Gastrocnemius medialis (tissue), 4 donors: ENCODE results near the gene SLC7A8. TPM values are rescaled to one million over a fixed set of nuclear protein-coding genes. Genes with fewer than 3 reads are reported as not detected.

ENCODE experiments used
- ATAC-seq, 2 donors: fragments of 150-250 bp; one replicate each; pipeline ENCODE4 v1.9.1; 2016
- DNase-seq, 2 donors: peaks; one replicate each; pipeline ENCODE4 v3.0.0-alpha.2; 2019
- H3K27ac ChIP-seq, 4 donors: fragments of 200-600 bp; sonication (generic); 1 replicate in 1 of 4; 2 replicates in 3 of 4; pipeline ENCODE4 v1.5.1; 2016 to 2018; ENCODE audit warnings: mild to moderate bottlenecking in 2 of 4, moderate library complexity in 1 of 4
- H3K27me3 ChIP-seq, 3 donors: fragments of 200-600 bp; sonication (generic) in 2 of 3; 1 replicate in 1 of 3; 2 replicates in 2 of 3; pipeline versions ENCODE4 v1.5.1 to v1.6.0; 2016 to 2019; ENCODE audit warnings: mild to moderate bottlenecking in 1 of 3, moderate library complexity in 1 of 3
- H3K36me3 ChIP-seq, 2 donors: fragments of 200-600 bp; sonication (generic) in 1 of 2; one replicate each; pipeline ENCODE4 v1.5.1; 2017 to 2018
- H3K4me1 ChIP-seq, 2 donors: fragments of 200-600 bp; sonication (generic) in 1 of 2; one replicate each; pipeline ENCODE4 v1.5.1; 2016 to 2017; ENCODE audit warnings: mild to moderate bottlenecking in 2 of 2
- H3K4me3 ChIP-seq, 4 donors: fragments of 200-600 bp; sonication (generic) in 3 of 4; 1 replicate in 1 of 4; 2 replicates in 3 of 4; pipeline ENCODE4 v1.5.1; 2016 to 2019; ENCODE audit warnings: mild to moderate bottlenecking in 2 of 4
- H3K9me3 ChIP-seq, 3 donors: fragments of 200-600 bp; sonication (generic) in 2 of 3; 1 replicate in 1 of 3; 2 replicates in 2 of 3; pipeline ENCODE4 v1.5.1; 2016 to 2019
- POLR2A ChIP-seq, 2 donors: fragments of 450-650 bp; IDR thresholded peaks; one replicate each; pipeline ENCODE4 v1.6.1; 2017; ENCODE audit warnings: antibody characterized with exemption in 2 of 2, mild to moderate bottlenecking in 2 of 2, moderate library complexity in 2 of 2
- in situ Hi-C, 4 donors: fragments of 200-750 bp; cut with MboI; loops; one replicate each; pipeline versions ENCODE4 v1.15.0 to v1.8.0; 2017; ENCODE audit warnings: low sequenced_read_pairs in 4 of 4
- intact Hi-C: fragments of 100-400 bp; cut with DNase I; formaldehyde crosslinking; loops from one replicate; pipeline ENCODE4 v1.15.1; 2023; ENCODE audit warnings: low total_unique reads
- total RNA-seq, 4 donors: library from RNA; depleted of rRNA; stranded (reverse); fragments of >200 nt; gene quantifications; one replicate each; pipeline versions ENCODE4 v1.1.0 to v1.2.3, GENCODE V29; 2016
- TF ChIP-seq, protein P1 (sequence below), 5 experiments: fragments of 450-650 bp in 3 of 5; fragments of 200-600 bp in 2 of 5; sonication (generic) in 2 of 5; IDR thresholded peaks in 4 of 5; conservative IDR thresholded peaks in 1 of 5; 1 replicate in 4 of 5; 2 replicates in 1 of 5; pipeline ENCODE4 v1.5.1; 2016 to 2019; ENCODE audit warnings: antibody characterized with exemption in 5 of 5, mild to moderate bottlenecking in 3 of 5, moderate library complexity in 3 of 5

The SLC7A8 gene
- total RNA-seq, 4 donors from 2014 or later: 34.5 to 199 (median 63.7) TPM

DNA sequence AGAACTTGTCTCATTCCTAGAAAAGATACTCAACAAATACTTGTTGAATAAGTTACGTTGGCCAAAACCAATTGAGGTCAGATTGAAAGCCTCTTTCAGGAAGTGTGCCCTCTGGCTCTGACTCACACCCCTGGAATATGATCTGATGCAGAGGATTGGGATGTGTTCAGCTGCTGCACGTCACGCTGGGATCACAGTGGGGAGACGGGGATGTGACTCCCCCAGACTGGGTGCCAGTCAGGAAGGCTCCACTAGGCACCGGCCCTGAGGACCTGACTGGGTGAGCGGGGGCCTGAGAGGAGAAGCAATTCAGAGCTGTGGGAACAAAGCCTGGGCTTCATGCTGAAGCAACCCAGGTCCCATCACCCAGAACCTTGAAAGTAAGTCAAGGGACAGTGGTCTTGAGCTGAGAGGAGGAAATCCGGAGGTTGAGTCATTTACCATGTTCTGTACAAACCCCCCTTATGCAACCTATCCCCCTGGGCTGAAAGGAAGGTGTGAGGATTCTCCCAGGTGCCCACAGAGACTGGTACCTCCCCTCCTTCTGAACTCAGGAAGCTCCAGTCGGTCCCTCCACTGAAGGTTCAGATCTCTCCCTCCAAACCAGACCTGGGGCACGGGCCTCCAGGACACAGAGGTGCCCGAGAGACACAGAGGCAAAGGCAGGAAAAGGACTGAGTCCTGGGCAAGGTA, 68.3 kb downstream of the SLC7A8 start:
- Histone ChIP-seq H3K36me3 (no peaks in the 10 kb centered on the region), H3K27ac (no peak overlapping the region), H3K27me3 (peaks cover 0 to 3% (median 0%) of the 10 kb centered on the region in 3 donors), H3K4me1 (no peaks in the 10 kb centered on the region), H3K9me3 (no peaks in the 10 kb centered on the region), H3K4me3 (no peak overlapping the region)
- in situ Hi-C loops (loop anchor here (5.0 to 25.0 kb wide), 2 partner anchors 72 to 172 kb away; partner anchors contain the start of gene HOMEZ (in 2 of the 4)), intact Hi-C loops (no loop called here)
- ATAC-seq (peak in 1 of 2 donors; percentile 24), DNase-seq (no peak)
- no peak for TF ChIP-seq POLR2A (IDR thresholded peaks at IDR 0.05)
- TF ChIP-seq, protein P1, sequence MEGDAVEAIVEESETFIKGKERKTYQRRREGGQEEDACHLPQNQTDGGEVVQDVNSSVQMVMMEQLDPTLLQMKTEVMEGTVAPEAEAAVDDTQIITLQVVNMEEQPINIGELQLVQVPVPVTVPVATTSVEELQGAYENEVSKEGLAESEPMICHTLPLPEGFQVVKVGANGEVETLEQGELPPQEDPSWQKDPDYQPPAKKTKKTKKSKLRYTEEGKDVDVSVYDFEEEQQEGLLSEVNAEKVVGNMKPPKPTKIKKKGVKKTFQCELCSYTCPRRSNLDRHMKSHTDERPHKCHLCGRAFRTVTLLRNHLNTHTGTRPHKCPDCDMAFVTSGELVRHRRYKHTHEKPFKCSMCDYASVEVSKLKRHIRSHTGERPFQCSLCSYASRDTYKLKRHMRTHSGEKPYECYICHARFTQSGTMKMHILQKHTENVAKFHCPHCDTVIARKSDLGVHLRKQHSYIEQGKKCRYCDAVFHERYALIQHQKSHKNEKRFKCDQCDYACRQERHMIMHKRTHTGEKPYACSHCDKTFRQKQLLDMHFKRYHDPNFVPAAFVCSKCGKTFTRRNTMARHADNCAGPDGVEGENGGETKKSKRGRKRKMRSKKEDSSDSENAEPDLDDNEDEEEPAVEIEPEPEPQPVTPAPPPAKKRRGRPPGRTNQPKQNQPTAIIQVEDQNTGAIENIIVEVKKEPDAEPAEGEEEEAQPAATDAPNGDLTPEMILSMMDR (IDR thresholded peaks at IDR 0.05 in 4 of 5, conservative IDR thresholded peaks at IDR 0.05 in 1 of 5): no peak

DNA sequence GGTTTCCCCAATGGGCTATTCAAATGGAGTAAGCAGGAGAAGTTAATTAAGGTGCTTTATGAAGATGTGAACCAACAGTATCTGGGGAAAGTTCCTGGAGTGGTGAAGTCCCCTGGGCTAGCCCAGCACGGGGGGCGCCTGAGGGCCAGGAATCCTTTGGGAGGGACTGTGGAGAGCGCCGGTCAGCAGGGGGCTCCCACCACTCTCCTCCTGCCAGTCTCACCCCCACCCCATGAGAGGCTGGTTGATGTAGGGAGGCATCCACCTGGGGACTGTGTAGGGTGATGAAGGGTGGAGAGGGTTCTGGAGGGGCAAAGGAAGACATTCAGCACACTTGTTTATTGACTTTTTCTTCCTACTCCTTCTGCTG, 68.8 kb downstream of the SLC7A8 start:
- Histone ChIP-seq H3K4me3 (no peak overlapping the region), H3K9me3 (no peaks in the 10 kb centered on the region), H3K27ac (no peak overlapping the region), H3K27me3 (peaks cover 0 to 3% (median 0%) of the 10 kb centered on the region in 3 donors), H3K36me3 (no peaks in the 10 kb centered on the region), H3K4me1 (no peaks in the 10 kb centered on the region)
- DNase-seq (no peak), ATAC-seq (no peak)
- in situ Hi-C loops (loop anchor here (5.0 to 25.0 kb wide), 2 partner anchors 73 to 173 kb away; partner anchors contain the start of gene HOMEZ (in 2 of the 4)), intact Hi-C loops (no loop called here)
- TF ChIP-seq, protein P1 (IDR thresholded peaks at IDR 0.05 in 4 of 5, conservative IDR thresholded peaks at IDR 0.05 in 1 of 5): no peak
- TF ChIP-seq POLR2A (IDR thresholded peaks at IDR 0.05): no peak

DNA sequence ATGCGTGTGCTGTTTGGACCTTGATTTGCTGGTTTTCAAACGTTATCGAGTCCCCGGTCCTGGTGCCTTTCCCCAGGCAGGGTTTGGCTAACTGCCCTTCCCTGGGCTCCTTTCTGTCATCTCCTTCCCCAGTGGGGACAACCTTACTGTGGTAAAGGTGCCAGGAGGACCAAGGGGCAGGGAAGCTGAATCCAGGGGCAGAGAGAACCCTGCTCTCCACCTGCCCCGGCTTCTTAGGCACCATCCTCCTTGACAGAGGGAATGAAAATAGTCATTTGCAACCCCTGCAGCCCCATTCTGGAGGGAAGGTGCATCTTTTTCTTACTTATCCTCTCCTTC, 69.4 kb downstream of the SLC7A8 start:
- intact Hi-C loops: no loop called here
- no peak overlapping the region for H3K27ac ChIP-seq
- ATAC-seq (no peak), DNase-seq (no peak)
- in situ Hi-C loops: loop anchor here in 2 of 4 donors (25.0 kb wide), 1 partner anchor 173 kb away; the partner anchor contains the start of gene HOMEZ (in 2 of the 2)
- no peaks in the 10 kb centered on the region for H3K9me3 ChIP-seq
- TF ChIP-seq, protein P1 (IDR thresholded peaks at IDR 0.05 in 4 of 5, conservative IDR thresholded peaks at IDR 0.05 in 1 of 5): no peak
- no peak overlapping the region for H3K4me3 ChIP-seq
- no peaks in the 10 kb centered on the region for H3K4me1 ChIP-seq
- no peaks in the 10 kb centered on the region for H3K36me3 ChIP-seq
- H3K27me3 ChIP-seq: peaks cover 0 to 3% (median 0%) of the 10 kb centered on the region in 3 donors

DNA sequence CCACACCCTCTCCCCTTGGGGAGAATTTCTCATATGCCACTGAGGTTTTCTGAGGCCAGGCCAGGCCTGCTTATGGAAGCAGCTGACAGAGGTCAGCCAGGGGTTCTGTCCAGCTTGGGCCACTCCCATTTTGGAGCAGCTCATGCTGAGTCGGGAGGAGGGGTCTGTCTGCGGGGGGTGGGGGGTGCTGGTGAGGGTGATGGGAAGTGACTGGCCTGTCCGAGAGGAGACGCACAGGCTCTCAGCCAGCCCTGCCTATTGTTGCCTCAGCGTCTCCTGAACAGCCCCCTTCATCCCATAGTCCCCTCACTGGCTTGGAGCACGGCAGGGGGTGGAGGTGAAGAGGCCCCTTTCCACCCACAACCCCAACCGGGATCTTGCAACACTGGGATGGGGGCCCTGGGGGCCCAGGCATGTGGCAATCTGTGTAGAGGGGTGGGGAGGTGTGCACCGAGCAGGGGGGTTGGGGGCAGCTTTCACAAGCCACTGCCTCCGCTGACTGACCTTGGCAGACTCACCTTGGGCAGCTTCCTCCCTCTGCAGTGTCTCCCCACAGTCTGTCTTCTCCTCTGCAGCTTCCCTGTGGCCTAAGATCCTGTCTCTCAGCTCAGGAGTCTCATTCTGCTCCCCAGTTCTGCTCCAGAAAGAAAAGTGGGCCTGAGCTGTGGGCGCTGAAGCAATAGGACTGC, 69.9 kb downstream of the SLC7A8 start:
- intact Hi-C loops (no loop called here), in situ Hi-C loops (loop anchor here in 2 of 4 donors (25.0 kb wide), 1 partner anchor 174 kb away; the partner anchor contains the start of gene HOMEZ (in 2 of the 2))
- ATAC-seq (no peak), DNase-seq (no peak)
- no peaks in the 10 kb centered on the region for H3K4me1 ChIP-seq
- H3K4me3 ChIP-seq: no peak overlapping the region
- peaks cover 0 to 3% (median 0%) of the 10 kb centered on the region in 3 donors for H3K27me3 ChIP-seq
- TF ChIP-seq, protein P1 (IDR thresholded peaks at IDR 0.05 in 4 of 5, conservative IDR thresholded peaks at IDR 0.05 in 1 of 5): no peak
- TF ChIP-seq POLR2A (IDR thresholded peaks at IDR 0.05): no peak
- H3K9me3 ChIP-seq: no peaks in the 10 kb centered on the region
- no peak overlapping the region for H3K27ac ChIP-seq
- no peaks in the 10 kb centered on the region for H3K36me3 ChIP-seq
